ENCODE results near the gene TEC.

- TF ChIP-seq POLR2A (IDR thresholded peaks at IDR 0.05) (no peak), CTCF (IDR thresholded peaks at IDR 0.05) (no peak)
These were observed 131.8 kb downstream of the TEC start for GRCh38 chr4:48137846-48138245.
